Fibroblast of lung (primary cell): ENCODE results near the gene MAP1LC3A. TPM values are rescaled to one million over a fixed set of nuclear protein-coding genes. Genes with fewer than 3 reads are reported as not detected.

Experiments
- DNase-seq, 2 donors: peaks; one replicate each; pipeline versions ENCODE4 v3.0.0 to v3.0.0-alpha.2; 2010; ENCODE audit warnings: low read depth in 2 of 2
- H2AFZ ChIP-seq: 2 replicates; pipeline ENCODE4 v1.5.1; 2012; ENCODE audit warnings: low read length, control low read depth, inconsistent platforms
- H3K27ac ChIP-seq: 2 replicates; pipeline ENCODE4 v1.5.1; 2011; ENCODE audit warnings: low read length, control low read depth; ENCODE audit not compliant: insufficient read depth
- H3K27me3 ChIP-seq: 2 replicates; pipeline ENCODE4 v1.5.1; 2011; ENCODE audit warnings: mild to moderate bottlenecking, low read length; ENCODE audit not compliant: control insufficient read depth, insufficient read depth
- H3K36me3 ChIP-seq: 2 replicates; pipeline ENCODE4 v1.5.1; 2011; ENCODE audit warnings: low read length; ENCODE audit not compliant: control insufficient read depth, insufficient read depth
- H3K4me1 ChIP-seq: 2 replicates; pipeline ENCODE4 v1.5.1; 2011; ENCODE audit warnings: low read length; ENCODE audit not compliant: control insufficient read depth, insufficient read depth; ENCODE audit errors: extremely low read depth
- H3K4me2 ChIP-seq: 2 replicates; pipeline ENCODE4 v1.5.1; 2011; ENCODE audit warnings: low read length, control low read depth; ENCODE audit not compliant: insufficient read depth; ENCODE audit errors: extremely low read depth
- H3K4me3 ChIP-seq, 4 experiments: fragments of 200-600 bp in 1 of 4; sonication (generic) in 1 of 4; replicated peaks in 1 of 4; 2 replicates each; pipeline ENCODE4 v1.5.1; 2011 to 2016; ENCODE audit warnings: low read length in 4 of 4, low read depth in 3 of 4, mild to moderate bottlenecking in 3 of 4, control low read depth in 2 of 4, inconsistent platforms in 1 of 4, mixed read lengths in 1 of 4; ENCODE audit not compliant: insufficient read depth in 1 of 4; ENCODE audit errors: control extremely low read depth in 1 of 4
- H3K79me2 ChIP-seq: 2 replicates; pipeline ENCODE4 v1.5.1; 2012; ENCODE audit warnings: mild to moderate bottlenecking, low read length, inconsistent platforms; ENCODE audit not compliant: control insufficient read depth, insufficient read depth
- H3K9ac ChIP-seq: 2 replicates; pipeline ENCODE4 v1.5.1; 2011; ENCODE audit warnings: mild to moderate bottlenecking, low read length, control low read depth; ENCODE audit not compliant: insufficient read depth
- H3K9me3 ChIP-seq: 2 replicates; pipeline ENCODE4 v1.5.1; 2012; ENCODE audit warnings: low read depth, low read length; ENCODE audit not compliant: control insufficient read depth, insufficient read depth
- H4K20me1 ChIP-seq: 2 replicates; pipeline ENCODE4 v1.5.1; 2011; ENCODE audit warnings: low read length; ENCODE audit not compliant: control insufficient read depth, insufficient read depth; ENCODE audit errors: extremely low read depth
- EZH2 ChIP-seq: IDR thresholded peaks from 2 replicates; pipeline ENCODE4 v1.5.1; 2012; ENCODE audit warnings: low read length, control low read depth, mild to moderate bottlenecking; ENCODE audit errors: missing control alignments
- polyA plus RNA-seq, 2 donors: library from polyadenylated mRNA; depleted of rRNA in 1 of 2; stranded (reverse) in 1 of 2; unstranded in 1 of 2; fragments of >200 nt; gene quantifications; 2 replicates each; pipeline ENCODE4 v1.2.1, GENCODE V29; 2011 to 2012; ENCODE audit warnings: missing spikeins in 1 of 2
- total RNA-seq: library from RNA; depleted of rRNA; stranded (reverse); fragments of >200 nt; gene quantifications from 2 replicates; pipeline ENCODE4 v1.2.1, GENCODE V29; 2014
- TF ChIP-seq, protein P1 (sequence below), 2 donors: IDR thresholded peaks in 1 of 2; conservative IDR thresholded peaks in 1 of 2; 1 replicate in 1 of 2; 2 replicates in 1 of 2; pipeline ENCODE4 v1.5.1; 2011 to 2012; ENCODE audit warnings: low read length in 2 of 2, control low read depth in 1 of 2, inconsistent platforms in 1 of 2, low read depth in 1 of 2, mild to moderate bottlenecking in 1 of 2

Gene MAP1LC3A
- total and polyA plus RNA-seq, 2 donors (not counting 1 experiment from before 2014, with no cell fraction given): 19.3 to 30.4 TPM

DNA sequence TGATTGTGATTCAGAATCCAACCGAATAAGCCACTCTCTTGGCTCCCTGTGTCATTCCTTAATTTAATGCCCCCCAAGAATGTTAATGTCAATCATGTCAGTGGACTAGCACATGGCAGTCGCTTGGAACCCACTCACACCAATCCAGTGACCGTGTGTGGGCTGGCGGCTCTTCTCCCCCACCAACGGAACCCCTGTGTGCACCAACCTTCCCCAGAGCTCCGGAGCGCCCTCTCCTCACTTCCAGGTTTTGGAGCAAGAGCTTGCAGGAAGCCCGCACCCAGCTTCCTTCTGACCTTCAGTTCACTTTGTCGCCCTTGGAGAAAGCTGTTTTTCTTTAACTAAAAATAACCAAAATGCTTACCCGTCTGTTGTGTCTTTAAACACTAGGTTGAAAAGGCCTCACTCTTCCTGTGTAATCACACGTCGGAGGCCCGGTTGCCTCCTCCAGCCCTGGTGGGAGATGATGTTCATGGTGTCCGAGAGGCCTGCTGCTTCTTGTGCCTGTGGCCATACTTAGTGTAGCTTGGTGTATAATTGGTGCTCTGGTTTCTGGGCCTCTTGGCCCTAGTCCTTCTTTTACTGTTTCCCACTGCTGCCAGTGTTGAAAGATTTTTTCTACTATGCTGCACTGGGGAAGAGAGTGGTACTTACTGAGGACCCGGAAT, 17.8 kb upstream of the MAP1LC3A start:
- Histone ChIP-seq H3K9me3 (no peaks in the 10 kb centered on the region), H3K27ac (no peak overlapping the region), H3K9ac (no peak overlapping the region), H4K20me1 (no peaks in the 10 kb centered on the region), H3K79me2 (no peaks in the 10 kb centered on the region), H3K4me2 (no peak overlapping the region), H3K4me3 (no peak overlapping the region), H3K27me3 (no peaks in the 10 kb centered on the region), H2AFZ (no peak overlapping the region), H3K36me3 (peaks cover 20% of the 10 kb centered on the region), H3K4me1 (no peaks in the 10 kb centered on the region)
- DNase-seq: no peak
- TF ChIP-seq, protein P1, sequence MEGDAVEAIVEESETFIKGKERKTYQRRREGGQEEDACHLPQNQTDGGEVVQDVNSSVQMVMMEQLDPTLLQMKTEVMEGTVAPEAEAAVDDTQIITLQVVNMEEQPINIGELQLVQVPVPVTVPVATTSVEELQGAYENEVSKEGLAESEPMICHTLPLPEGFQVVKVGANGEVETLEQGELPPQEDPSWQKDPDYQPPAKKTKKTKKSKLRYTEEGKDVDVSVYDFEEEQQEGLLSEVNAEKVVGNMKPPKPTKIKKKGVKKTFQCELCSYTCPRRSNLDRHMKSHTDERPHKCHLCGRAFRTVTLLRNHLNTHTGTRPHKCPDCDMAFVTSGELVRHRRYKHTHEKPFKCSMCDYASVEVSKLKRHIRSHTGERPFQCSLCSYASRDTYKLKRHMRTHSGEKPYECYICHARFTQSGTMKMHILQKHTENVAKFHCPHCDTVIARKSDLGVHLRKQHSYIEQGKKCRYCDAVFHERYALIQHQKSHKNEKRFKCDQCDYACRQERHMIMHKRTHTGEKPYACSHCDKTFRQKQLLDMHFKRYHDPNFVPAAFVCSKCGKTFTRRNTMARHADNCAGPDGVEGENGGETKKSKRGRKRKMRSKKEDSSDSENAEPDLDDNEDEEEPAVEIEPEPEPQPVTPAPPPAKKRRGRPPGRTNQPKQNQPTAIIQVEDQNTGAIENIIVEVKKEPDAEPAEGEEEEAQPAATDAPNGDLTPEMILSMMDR (conservative IDR thresholded peaks at IDR 0.05 in 1 of 2, IDR thresholded peaks at IDR 0.05 in 1 of 2; ENCODE audit: low read depth in 1 of 2, low read length in 2 of 2): no peak
- no peak for TF ChIP-seq EZH2

DNA sequence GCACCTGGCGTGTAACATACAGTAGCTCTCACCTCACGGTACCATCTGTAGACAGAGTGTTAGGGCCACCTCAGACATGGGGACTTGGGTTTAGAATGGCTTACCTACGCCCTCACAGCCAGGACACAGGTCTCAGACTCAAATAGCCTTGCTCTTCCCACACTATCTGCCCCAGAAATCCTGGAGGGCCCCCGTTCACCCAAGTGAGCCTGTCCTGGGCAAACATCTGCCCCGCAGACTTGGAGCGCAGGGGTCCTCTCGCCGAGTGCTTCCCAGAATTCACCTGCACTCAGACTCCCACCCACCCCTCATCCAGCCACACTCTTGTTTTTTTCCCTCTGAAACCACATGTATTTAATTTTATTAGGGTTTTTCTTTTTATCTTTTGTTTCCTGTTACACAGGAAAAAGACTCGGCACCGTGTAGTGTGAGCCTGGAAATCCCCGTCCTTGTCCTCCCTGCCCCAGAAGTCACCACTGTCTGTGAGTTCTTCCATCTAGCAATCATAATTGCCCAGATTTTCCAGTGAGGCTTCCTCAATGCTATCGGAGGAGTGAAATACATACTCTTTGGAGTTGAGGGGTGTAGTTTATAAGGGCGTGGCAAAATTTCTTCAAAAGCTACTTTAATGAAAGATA, 17.1 kb upstream of the MAP1LC3A start:
- Histone ChIP-seq H3K9me3 (no peaks in the 10 kb centered on the region), H3K27me3 (no peaks in the 10 kb centered on the region), H3K79me2 (no peaks in the 10 kb centered on the region), H3K4me2 (no peak overlapping the region), H3K4me3 (no peak overlapping the region), H3K4me1 (no peaks in the 10 kb centered on the region), H2AFZ (no peak overlapping the region), H3K9ac (no peak overlapping the region), H4K20me1 (no peaks in the 10 kb centered on the region), H3K27ac (no peak overlapping the region), H3K36me3 (peaks cover 17% of the 10 kb centered on the region)
- DNase-seq: no peak
- TF ChIP-seq, protein P1 (conservative IDR thresholded peaks at IDR 0.05 in 1 of 2, IDR thresholded peaks at IDR 0.05 in 1 of 2; ENCODE audit: low read depth in 1 of 2, low read length in 2 of 2): no peak
- no peak for TF ChIP-seq EZH2

DNA sequence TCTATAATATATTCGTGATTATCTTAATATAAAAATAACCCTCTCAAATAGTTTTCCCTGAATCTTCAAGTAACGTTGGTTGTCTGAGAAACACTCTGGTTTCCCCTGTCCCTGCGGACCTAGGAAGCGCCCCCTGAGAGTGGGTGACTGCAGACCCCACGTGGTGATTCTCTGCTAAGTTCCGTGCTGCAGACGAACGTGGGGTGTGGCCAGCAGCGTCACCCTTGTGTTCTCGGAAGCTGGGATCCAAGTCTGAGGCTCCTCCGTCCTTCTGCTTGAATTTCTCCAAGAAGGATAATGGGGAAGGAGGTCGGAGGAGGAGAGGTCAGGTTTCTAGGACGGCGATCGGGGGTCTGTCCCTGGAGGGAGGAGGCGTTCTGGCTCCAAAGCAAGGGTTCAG, 16.6 kb upstream of the MAP1LC3A start:
- no peak for DNase-seq
- H3K9me3 ChIP-seq: no peaks in the 10 kb centered on the region
- H3K36me3 ChIP-seq: peaks cover 13% of the 10 kb centered on the region
- H3K27me3 ChIP-seq: no peaks in the 10 kb centered on the region
- H3K27ac ChIP-seq: no peak overlapping the region
- H3K4me3 ChIP-seq: no peak overlapping the region
- no peak overlapping the region for H2AFZ ChIP-seq
- TF ChIP-seq EZH2: no peak
- TF ChIP-seq, protein P1 (conservative IDR thresholded peaks at IDR 0.05 in 1 of 2, IDR thresholded peaks at IDR 0.05 in 1 of 2; ENCODE audit: low read depth in 1 of 2, low read length in 2 of 2): no peak
- H3K4me2 ChIP-seq: no peak overlapping the region
- H3K4me1 ChIP-seq: no peaks in the 10 kb centered on the region
- H4K20me1 ChIP-seq: no peaks in the 10 kb centered on the region
- H3K79me2 ChIP-seq: no peaks in the 10 kb centered on the region
- no peak overlapping the region for H3K9ac ChIP-seq
